ENCODE measurements around the gene EXT2. TPM values are rescaled to one million over a fixed set of nuclear protein-coding genes. Genes with fewer than 3 reads are reported as not detected.

The EXT2 gene
- total RNA-seq, 1 donor from 2014 or later, result 26.1 TPM

GRCh38 chr11:44082645-44083044 is 12.8 kb upstream of the EXT2 start:
- ATAC-seq (ENCODE audit: poor library complexity), result no peak
- intact Hi-C loops (cut with DNase I), result no loop called here
- no peak for DNase-seq

- DNase-seq (no peak), ATAC-seq (ENCODE audit: poor library complexity) (no peak)
- intact Hi-C loops (cut with DNase I), result no loop called here
These were observed 12.0 kb upstream of the EXT2 start for GRCh38 chr11:44083433-44083832.

GRCh38 chr11:44083906-44084305 is 11.6 kb upstream of the EXT2 start:
- DNase-seq, result no peak
- intact Hi-C loops (cut with DNase I), result no loop called here
- ATAC-seq (ENCODE audit: poor library complexity), result no peak

GRCh38 chr11:44085330-44085729 is 10.1 kb upstream of the EXT2 start:
- no peak for DNase-seq
- no peak for ATAC-seq (ENCODE audit: poor library complexity)
- intact Hi-C loops (cut with DNase I), result no loop called here

- intact Hi-C loops (cut with DNase I), result no loop called here
- no peak for DNase-seq
- ATAC-seq (ENCODE audit: poor library complexity), result no peak
These were observed 7.1 kb upstream of the EXT2 start for GRCh38 chr11:44088377-44088776.

GRCh38 chr11:44088871-44089270 is 6.6 kb upstream of the EXT2 start:
- ATAC-seq (ENCODE audit: poor library complexity) (no peak), DNase-seq (no peak)
- intact Hi-C loops (cut with DNase I), result no loop called here

GRCh38 chr11:44090539-44090938 is 4.9 kb upstream of the EXT2 start:
- ATAC-seq (ENCODE audit: poor library complexity) (no peak), DNase-seq (no peak)
- intact Hi-C loops (cut with DNase I), result loop anchor here (5.0 kb wide), 1 partner anchor 452 kb away; no protein-coding TSS in a partner anchor

- DNase-seq, result peak; percentile 57
- intact Hi-C loops (cut with DNase I), result loop anchor here (5.0 kb wide), 1 partner anchor 448 kb away; no protein-coding TSS in a partner anchor
- ATAC-seq (ENCODE audit: poor library complexity), result peak; percentile 68
These were observed 1.1 kb upstream of the EXT2 start for GRCh38 chr11:44094260-44094868.

GRCh38 chr11:44096360-44097185 is 1.1 kb downstream of the EXT2 start:
- intact Hi-C loops (cut with DNase I), result no loop called here
- ATAC-seq (ENCODE audit: poor library complexity) (peak; percentile 1), DNase-seq (no peak)

GRCh38 chr11:44097821-44098220 is 2.3 kb downstream of the EXT2 start:
- intact Hi-C loops (cut with DNase I), result no loop called here

GRCh38 chr11:44101098-44101497 is 5.6 kb downstream of the EXT2 start:
- intact Hi-C loops (cut with DNase I), result no loop called here
- DNase-seq (no peak), ATAC-seq (ENCODE audit: poor library complexity) (no peak)

More at GRCh38 chr11:44097821-44098220, 2.3 kb downstream of the EXT2 start:
- ATAC-seq (ENCODE audit: poor library complexity) (no peak), DNase-seq (no peak)

- DNase-seq, result no peak
- intact Hi-C loops (cut with DNase I), result no loop called here
- no peak for ATAC-seq (ENCODE audit: poor library complexity)
These were observed 9.2 kb downstream of the EXT2 start for GRCh38 chr11:44104481-44105294.

- intact Hi-C loops (cut with DNase I), result no loop called here
- DNase-seq (no peak), ATAC-seq (ENCODE audit: poor library complexity) (no peak)
These were observed 12.8 kb downstream of the EXT2 start for GRCh38 chr11:44108260-44108659.

- peak; percentile 66 for DNase-seq
- ATAC-seq (ENCODE audit: poor library complexity), result peak; percentile 79
- intact Hi-C loops (cut with DNase I), result no loop called here
These were observed 14.8 kb downstream of the EXT2 start for GRCh38 chr11:44110231-44110679.

- intact Hi-C loops (cut with DNase I), result no loop called here
- peak; percentile 69 for ATAC-seq (ENCODE audit: poor library complexity)
These were observed 16.8 kb downstream of the EXT2 start for GRCh38 chr11:44112091-44112821.

GRCh38 chr11:44113018-44113417 is 17.5 kb downstream of the EXT2 start:
- no peak for DNase-seq
- intact Hi-C loops (cut with DNase I), result no loop called here
- no peak for ATAC-seq (ENCODE audit: poor library complexity)

More at GRCh38 chr11:44112091-44112821, 16.8 kb downstream of the EXT2 start:
- DNase-seq, result peak; percentile 65

- intact Hi-C loops (cut with DNase I), result no loop called here
- DNase-seq (no peak), ATAC-seq (ENCODE audit: poor library complexity) (no peak)
These were observed 18.1 kb downstream of the EXT2 start for GRCh38 chr11:44113572-44113971.

GRCh38 chr11:44116234-44116830 is 20.9 kb downstream of the EXT2 start:
- intact Hi-C loops (cut with DNase I), result no loop called here
- peak; percentile 31 for ATAC-seq (ENCODE audit: poor library complexity)

More at GRCh38 chr11:44116234-44116830, 20.9 kb downstream of the EXT2 start:
- no peak for DNase-seq

All from Right ventricle myocardium superior (tissue), 1 donor.